ENCODE data around the gene TMEM200B. TPM values are rescaled to one million over a fixed set of nuclear protein-coding genes. Genes with fewer than 3 reads are reported as not detected.

TMEM200B gene
- total and polyA plus RNA-seq, 2 donors (not counting 1 experiment from before 2014, with no cell fraction given) = not detected

GRCh38 chr1:29157269-29157601, 33.5 kb upstream of the TMEM200B start:
- Histone ChIP-seq H3K4me2 (replicated peaks; ENCODE audit: low read depth, low read length, poor library complexity, severe bottlenecking) (no peak overlapping the region), H3K36me3 (replicated peaks in 1 of 2; ENCODE audit: control extremely low read depth in 1 of 2, control insufficient read depth in 1 of 2, extremely low read depth in 1 of 2, insufficient read depth in 2 of 2, low read length in 1 of 2) (peaks cover 10 to 82% of the 10 kb centered on the region in 2 experiments), H3K4me3 (ENCODE audit: control extremely low read depth in 1 of 5, extremely low read depth in 1 of 5, insufficient read depth in 1 of 5, low read depth in 2 of 5, low read length in 4 of 5) (no peak overlapping the region), H3K27me3 (replicated peaks in 1 of 4; ENCODE audit: control extremely low read depth in 1 of 4, control insufficient read depth in 3 of 4, insufficient read depth in 4 of 4, low read length in 3 of 4) (no peaks in the 10 kb centered on the region), H3K79me2 (ENCODE audit: control insufficient read depth, insufficient read depth, low read length) (peaks cover 34% of the 10 kb centered on the region), H3K9me3 (ENCODE audit: control extremely low read depth in 1 of 3, control insufficient read depth in 2 of 3, insufficient read depth in 1 of 3, low read length in 2 of 3) (no peaks in the 10 kb centered on the region), H3K9ac (ENCODE audit: low read length) (no peak overlapping the region), H3K4me1 (ENCODE audit: control insufficient read depth in 2 of 2, insufficient read depth in 2 of 2, low read length in 2 of 2) (no peaks in the 10 kb centered on the region), H3K27ac (ENCODE audit: low read length in 2 of 2) (no peak overlapping the region), H4K20me1 (ENCODE audit: control insufficient read depth, insufficient read depth, low read length, poor library complexity, severe bottlenecking) (peaks cover 48% of the 10 kb centered on the region), H2AFZ (ENCODE audit: insufficient read depth, low read depth, low read length, poor library complexity, severe bottlenecking) (no peak overlapping the region)
- no peak for ATAC-seq (ENCODE audit: low read depth)
- no peak for TF ChIP-seq EZH2 (IDR thresholded peaks at IDR 0.05; ENCODE audit: borderline replicate concordance, insufficient read depth, low read depth, low read length, poor library complexity, severe bottlenecking)
- no peak for TF ChIP-seq CTCF (IDR thresholded peaks at IDR 0.05)
- ChIA-PET POLR2A (no interaction called here), CTCF (no interaction called here)
- Mint-ChIP-seq H3K27me3 (no peaks in the 10 kb centered on the region), H3K9me3 (ENCODE audit: insufficient read depth) (no peaks in the 10 kb centered on the region), H3K27ac (no peak overlapping the region), H3K4me3 (no peak overlapping the region), H3K4me1 (no peaks in the 10 kb centered on the region)
- WGBS (ENCODE audit: insufficient coverage) = 100% methylated on average over 1 of the region's 3 CpGs
- no peak for DNase-seq
- intact Hi-C loops (cut with micrococcal nuclease) = no loop called here

- ATAC-seq (ENCODE audit: low read depth) = no peak
- H3K4me2 ChIP-seq (replicated peaks; ENCODE audit: low read depth, low read length, poor library complexity, severe bottlenecking) = no peak overlapping the region
- no peaks in the 10 kb centered on the region for H3K4me1 Mint-ChIP-seq
- peaks cover 48% of the 10 kb centered on the region for H4K20me1 ChIP-seq (ENCODE audit: control insufficient read depth, insufficient read depth, low read length, poor library complexity, severe bottlenecking)
- H3K9ac ChIP-seq (ENCODE audit: low read length) = no peak overlapping the region
- no peak overlapping the region for H3K4me3 ChIP-seq (ENCODE audit: control extremely low read depth in 1 of 5, extremely low read depth in 1 of 5, insufficient read depth in 1 of 5, low read depth in 2 of 5, low read length in 4 of 5)
- no peaks in the 10 kb centered on the region for H3K4me1 ChIP-seq (ENCODE audit: control insufficient read depth in 2 of 2, insufficient read depth in 2 of 2, low read length in 2 of 2)
- H3K27ac ChIP-seq (ENCODE audit: low read length in 2 of 2) = no peak overlapping the region
- no peaks in the 10 kb centered on the region for H3K27me3 Mint-ChIP-seq
- peaks cover 10 to 87% of the 10 kb centered on the region in 2 experiments for H3K36me3 ChIP-seq (replicated peaks in 1 of 2; ENCODE audit: control extremely low read depth in 1 of 2, control insufficient read depth in 1 of 2, extremely low read depth in 1 of 2, insufficient read depth in 2 of 2, low read length in 1 of 2)
- no peak for DNase-seq
- CTCF ChIA-PET = no interaction called here
- intact Hi-C loops (cut with micrococcal nuclease) = no loop called here
- no peaks in the 10 kb centered on the region for H3K9me3 ChIP-seq (ENCODE audit: control extremely low read depth in 1 of 3, control insufficient read depth in 2 of 3, insufficient read depth in 1 of 3, low read length in 2 of 3)
- H3K79me2 ChIP-seq (ENCODE audit: control insufficient read depth, insufficient read depth, low read length) = peaks cover 29% of the 10 kb centered on the region
- 97% methylated on average over 7 of the region's 10 CpGs for WGBS (ENCODE audit: insufficient coverage)
- POLR2A ChIA-PET = no interaction called here
- TF ChIP-seq EZH2 (IDR thresholded peaks at IDR 0.05; ENCODE audit: borderline replicate concordance, insufficient read depth, low read depth, low read length, poor library complexity, severe bottlenecking) (no peak), CTCF (IDR thresholded peaks at IDR 0.05) (no peak)
- no peak overlapping the region for H2AFZ ChIP-seq (ENCODE audit: insufficient read depth, low read depth, low read length, poor library complexity, severe bottlenecking)
- H3K27ac Mint-ChIP-seq = no peak overlapping the region
- no peaks in the 10 kb centered on the region for H3K9me3 Mint-ChIP-seq (ENCODE audit: insufficient read depth)
- no peaks in the 10 kb centered on the region for H3K27me3 ChIP-seq (replicated peaks in 1 of 4; ENCODE audit: control extremely low read depth in 1 of 4, control insufficient read depth in 3 of 4, insufficient read depth in 4 of 4, low read length in 3 of 4)
- no peak overlapping the region for H3K4me3 Mint-ChIP-seq
These were observed 33.0 kb upstream of the TMEM200B start for GRCh38 chr1:29156543-29157268.

Measured in B cell (primary cell).